Measurements from ENCODE around the gene ALDH3A2. TPM values are rescaled to one million over a fixed set of nuclear protein-coding genes. Genes with fewer than 3 reads are reported as not detected.

The ALDH3A2 gene
- total RNA-seq, 1 donor from 2014 or later: 138 TPM

GRCh38 chr17:19659366-19660177, 11.0 kb downstream of the ALDH3A2 start:
- H3K79me2 ChIP-seq (ENCODE audit: low read depth): peaks cover 26% of the 10 kb centered on the region
- H3K9ac ChIP-seq: no peak overlapping the region
- Mint-ChIP-seq H3K36me3 (peaks cover 58% of the 10 kb centered on the region), H3K4me3 (no peak overlapping the region), H3K27ac (no peak overlapping the region), H3K4me1 (no peaks in the 10 kb centered on the region), H3K9me3 (peaks cover 8% of the 10 kb centered on the region), H3K27me3 (ENCODE audit: insufficient read depth, low read depth) (peaks cover 4% of the 10 kb centered on the region)
- no peaks in the 10 kb centered on the region for H3K27me3 ChIP-seq
- no peak overlapping the region for H3K27ac ChIP-seq
- peaks cover 2% of the 10 kb centered on the region for H3K4me1 ChIP-seq
- TF ChIP-seq EZH2 (IDR thresholded peaks at IDR 0.05) (no peak), CTCF (IDR thresholded peaks at IDR 0.05) (no peak), EZH2phosphoT487 (IDR thresholded peaks at IDR 0.05) (no peak)
- H3K36me3 ChIP-seq: peaks cover 19% of the 10 kb centered on the region
- H4K20me1 ChIP-seq (ENCODE audit: low read depth): peaks cover 4% of the 10 kb centered on the region
- no peaks in the 10 kb centered on the region for H3K9me3 ChIP-seq (ENCODE audit: low read depth)
- H3K4me3 ChIP-seq: no peak overlapping the region
- DNase-seq (ENCODE audit: low spot score): no peak
- H2AFZ ChIP-seq (replicated peaks): no peak overlapping the region
- H3K4me2 ChIP-seq: no peak overlapping the region
- H3F3A ChIP-seq (ENCODE audit: low read depth): peaks cover under 1% of the 10 kb centered on the region

DNA sequence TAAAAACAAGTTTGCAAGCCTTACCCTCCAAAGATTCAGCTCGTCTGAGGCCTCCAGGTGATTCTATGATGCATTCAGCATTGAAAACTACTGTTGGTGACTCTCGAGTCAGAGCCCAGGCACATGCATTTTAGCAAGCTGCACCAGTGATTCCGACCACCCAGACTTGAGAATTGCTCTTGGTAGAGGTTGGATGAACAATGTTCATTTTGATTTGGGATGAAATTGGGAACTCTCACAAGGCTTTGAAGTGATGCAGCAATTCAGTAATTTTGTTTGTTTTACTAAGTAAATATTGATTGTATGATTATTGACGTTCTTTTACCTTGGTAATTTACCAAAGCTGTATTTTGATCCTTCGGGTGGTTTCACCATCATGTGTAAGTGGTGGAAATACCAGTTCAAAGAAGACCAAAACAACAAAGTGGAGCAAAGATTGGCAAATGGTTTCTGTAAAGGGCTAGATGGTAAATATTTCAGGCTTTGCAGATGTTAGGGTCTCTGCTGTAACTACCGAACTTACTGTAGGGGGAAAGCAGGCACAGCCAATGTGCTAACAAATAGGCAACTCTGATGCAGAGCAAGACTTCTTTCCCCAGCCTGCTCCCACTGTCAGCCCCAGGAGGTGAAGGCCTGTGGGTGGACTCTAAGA, 11.8 kb downstream of the ALDH3A2 start:
- Histone ChIP-seq H3K79me2 (ENCODE audit: low read depth) (peaks cover 19% of the 10 kb centered on the region), H3K4me3 (no peak overlapping the region), H3K9ac (no peak overlapping the region), H3K36me3 (peaks cover 11% of the 10 kb centered on the region), H3K27me3 (no peaks in the 10 kb centered on the region), H3K9me3 (ENCODE audit: low read depth) (no peaks in the 10 kb centered on the region), H3K4me1 (peaks cover 10% of the 10 kb centered on the region), H2AFZ (replicated peaks) (no peak overlapping the region), H4K20me1 (ENCODE audit: low read depth) (peaks cover 8% of the 10 kb centered on the region), H3K27ac (no peak overlapping the region), H3K4me2 (no peak overlapping the region), H3F3A (ENCODE audit: low read depth) (peaks cover 7% of the 10 kb centered on the region)
- no peaks in the 10 kb centered on the region for H3K4me1 Mint-ChIP-seq
- peaks cover 4% of the 10 kb centered on the region for H3K27me3 Mint-ChIP-seq (ENCODE audit: insufficient read depth, low read depth)
- DNase-seq (ENCODE audit: low spot score): no peak
- no peak overlapping the region for H3K27ac Mint-ChIP-seq
- H3K4me3 Mint-ChIP-seq: no peak overlapping the region
- no peak for TF ChIP-seq CTCF (IDR thresholded peaks at IDR 0.05)
- no peak for TF ChIP-seq EZH2phosphoT487 (IDR thresholded peaks at IDR 0.05)
- TF ChIP-seq EZH2 (IDR thresholded peaks at IDR 0.05): no peak
- peaks cover 3% of the 10 kb centered on the region for H3K9me3 Mint-ChIP-seq
- H3K36me3 Mint-ChIP-seq: peaks cover 52% of the 10 kb centered on the region

- Histone ChIP-seq H3K4me3 (no peak overlapping the region), H3K9me3 (ENCODE audit: low read depth) (no peaks in the 10 kb centered on the region), H3K79me2 (ENCODE audit: low read depth) (peaks cover 16% of the 10 kb centered on the region), H3K27me3 (no peaks in the 10 kb centered on the region), H3K4me2 (no peak overlapping the region), H3K36me3 (peaks cover 9% of the 10 kb centered on the region), H2AFZ (replicated peaks) (no peak overlapping the region), H3K4me1 (peaks cover 11% of the 10 kb centered on the region), H3K9ac (no peak overlapping the region), H3F3A (ENCODE audit: low read depth) (peaks cover 7% of the 10 kb centered on the region), H4K20me1 (ENCODE audit: low read depth) (peaks cover 8% of the 10 kb centered on the region), H3K27ac (no peak overlapping the region)
- Mint-ChIP-seq H3K4me3 (no peak overlapping the region), H3K9me3 (peaks cover 1% of the 10 kb centered on the region), H3K27ac (no peak overlapping the region), H3K4me1 (no peaks in the 10 kb centered on the region), H3K27me3 (ENCODE audit: insufficient read depth, low read depth) (peaks cover 4% of the 10 kb centered on the region), H3K36me3 (peaks cover 47% of the 10 kb centered on the region)
- no peak for DNase-seq (ENCODE audit: low spot score)
- TF ChIP-seq EZH2phosphoT487 (IDR thresholded peaks at IDR 0.05) (no peak), CTCF (IDR thresholded peaks at IDR 0.05) (no peak), EZH2 (IDR thresholded peaks at IDR 0.05) (no peak)
Measured at GRCh38 chr17:19661121-19661520, 12.6 kb downstream of the ALDH3A2 start.

Data from neural progenitor cell (in vitro differentiated cells).